ENCODE data around the gene SWAP70. TPM values are rescaled to one million over a fixed set of nuclear protein-coding genes. Genes with fewer than 3 reads are reported as not detected.

SWAP70 gene
- total and polyA plus RNA-seq, 10 of the 15 experiments (the other 5 are each of a cell fraction or from before 2014, with no cell fraction given), result 20.6 to 62.4 (median 41.7) TPM

DNA sequence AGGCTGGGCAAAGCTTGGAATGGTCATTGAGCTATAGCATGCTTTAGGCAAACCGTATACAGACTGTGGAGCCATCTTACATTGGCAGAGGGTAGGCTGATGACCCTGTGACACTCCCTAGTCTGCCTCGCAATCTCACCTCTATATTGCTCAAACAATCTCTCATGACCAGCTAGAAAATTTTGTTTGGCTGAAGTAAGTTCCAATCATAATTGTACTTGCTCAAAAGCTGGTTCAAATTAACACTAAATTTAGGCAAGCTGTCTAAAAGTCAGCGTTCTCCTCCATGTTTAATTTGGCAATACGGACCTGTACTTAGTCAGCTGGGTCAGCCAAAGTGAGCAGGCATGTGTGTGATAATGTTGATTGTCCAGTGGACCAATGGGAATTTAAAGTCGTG lies 133.0 kb downstream of the SWAP70 start:
- Histone ChIP-seq H3K9ac (ENCODE audit: control insufficient read depth, insufficient read depth, low read length) (no peak overlapping the region), H3K79me2 (ENCODE audit: control insufficient read depth, insufficient read depth, low read length) (no peaks in the 10 kb centered on the region), H3K36me3 (ENCODE audit: control insufficient read depth in 2 of 2, insufficient read depth in 2 of 2, low read length in 1 of 2) (no peaks in the 10 kb centered on the region), H3K4me2 (ENCODE audit: control insufficient read depth, insufficient read depth) (no peak overlapping the region), H3K4me3 (no peak overlapping the region), H3K4me1 (ENCODE audit: control insufficient read depth, insufficient read depth, low read length) (no peaks in the 10 kb centered on the region), H3K27ac (ENCODE audit: control insufficient read depth, insufficient read depth) (no peak overlapping the region), H3K27me3 (replicated peaks in 1 of 2; ENCODE audit: control insufficient read depth in 2 of 2, insufficient read depth in 2 of 2, low read length in 1 of 2) (no peaks in the 10 kb centered on the region), H3K9me3 (replicated peaks; ENCODE audit: control insufficient read depth, insufficient read depth, low read length) (no peaks in the 10 kb centered on the region), H2AFZ (ENCODE audit: control insufficient read depth, low read depth, low read length) (no peak overlapping the region), H4K20me1 (ENCODE audit: control insufficient read depth, insufficient read depth) (no peaks in the 10 kb centered on the region)
- POLR2A ChIA-PET, result interaction anchor here (0.5 kb wide), 1 partner anchor 64 kb away, joined by 6 read pairs; no protein-coding TSS in a partner anchor
- no TSS peak for BruUV-seq (replicated peaks)
- ATAC-seq (no peak), FAIRE-seq (no peak), DNase-seq (ENCODE audit: low read depth, low spot score) (no peak)
- SMC1A ChIA-PET (ENCODE audit: uncharacterized antibody, unreplicated experiment), result interaction anchor here (1.0 kb wide), 1 partner anchor 10 kb away, joined by 4 read pairs; no protein-coding TSS in a partner anchor
- WGBS (ENCODE audit: insufficient coverage, insufficient replicate concordance, low lambda C conversion rate, missing lambda C conversion rate), result 97% methylated on average over 5 of the region's 5 CpGs
- intact Hi-C loops (cut with micrococcal nuclease; ENCODE audit: unreplicated experiment) (no loop called here), in situ Hi-C loops (cut with MboI) (no loop called here)
- CTCF ChIA-PET, result interaction anchor here (1.0 to 1.3 kb wide), 2 partner anchors 11 to 49 kb away, joined by 3 to 4 read pairs; no protein-coding TSS in a partner anchor
- no peak for TF ChIP-seq RAD21 (IDR thresholded peaks at IDR 0.05; ENCODE audit: insufficient read depth, low read depth, low read length)
- no peak for TF ChIP-seq BHLHE40 (IDR thresholded peaks at IDR 0.05; ENCODE audit: borderline replicate concordance in 1 of 2, low read depth in 2 of 2, low read length in 1 of 2)
- no peak for TF ChIP-seq SMAD1 (IDR thresholded peaks at IDR 0.05; ENCODE audit: low read depth, partially characterized antibody)
- TF ChIP-seq EGR1 (IDR thresholded peaks at IDR 0.05; ENCODE audit: borderline replicate concordance in 1 of 2, low read depth in 2 of 2, low read length in 2 of 2), result no peak
- TF ChIP-seq CBX5 (IDR thresholded peaks at IDR 0.05; ENCODE audit: low read depth), result no peak
- TF ChIP-seq POLR2A (IDR thresholded peaks at IDR 0.05; ENCODE audit: low read depth, low read length), result no peak
- TF ChIP-seq ETV6 (conservative IDR thresholded peaks at IDR 0.05 in 1 of 2, IDR thresholded peaks at IDR 0.05 in 1 of 2; ENCODE audit: borderline replicate concordance in 1 of 2, low read depth in 1 of 2), result no peak
- no peak for TF ChIP-seq PAX8 (IDR thresholded peaks at IDR 0.05)
- no peak for TF ChIP-seq IKZF1 (conservative IDR thresholded peaks at IDR 0.05)
- no peak for TF ChIP-seq ATF7 (IDR thresholded peaks at IDR 0.05; ENCODE audit: low read depth)
- TF ChIP-seq FOXK2 (IDR thresholded peaks at IDR 0.05), result no peak
- TF ChIP-seq, protein P1, sequence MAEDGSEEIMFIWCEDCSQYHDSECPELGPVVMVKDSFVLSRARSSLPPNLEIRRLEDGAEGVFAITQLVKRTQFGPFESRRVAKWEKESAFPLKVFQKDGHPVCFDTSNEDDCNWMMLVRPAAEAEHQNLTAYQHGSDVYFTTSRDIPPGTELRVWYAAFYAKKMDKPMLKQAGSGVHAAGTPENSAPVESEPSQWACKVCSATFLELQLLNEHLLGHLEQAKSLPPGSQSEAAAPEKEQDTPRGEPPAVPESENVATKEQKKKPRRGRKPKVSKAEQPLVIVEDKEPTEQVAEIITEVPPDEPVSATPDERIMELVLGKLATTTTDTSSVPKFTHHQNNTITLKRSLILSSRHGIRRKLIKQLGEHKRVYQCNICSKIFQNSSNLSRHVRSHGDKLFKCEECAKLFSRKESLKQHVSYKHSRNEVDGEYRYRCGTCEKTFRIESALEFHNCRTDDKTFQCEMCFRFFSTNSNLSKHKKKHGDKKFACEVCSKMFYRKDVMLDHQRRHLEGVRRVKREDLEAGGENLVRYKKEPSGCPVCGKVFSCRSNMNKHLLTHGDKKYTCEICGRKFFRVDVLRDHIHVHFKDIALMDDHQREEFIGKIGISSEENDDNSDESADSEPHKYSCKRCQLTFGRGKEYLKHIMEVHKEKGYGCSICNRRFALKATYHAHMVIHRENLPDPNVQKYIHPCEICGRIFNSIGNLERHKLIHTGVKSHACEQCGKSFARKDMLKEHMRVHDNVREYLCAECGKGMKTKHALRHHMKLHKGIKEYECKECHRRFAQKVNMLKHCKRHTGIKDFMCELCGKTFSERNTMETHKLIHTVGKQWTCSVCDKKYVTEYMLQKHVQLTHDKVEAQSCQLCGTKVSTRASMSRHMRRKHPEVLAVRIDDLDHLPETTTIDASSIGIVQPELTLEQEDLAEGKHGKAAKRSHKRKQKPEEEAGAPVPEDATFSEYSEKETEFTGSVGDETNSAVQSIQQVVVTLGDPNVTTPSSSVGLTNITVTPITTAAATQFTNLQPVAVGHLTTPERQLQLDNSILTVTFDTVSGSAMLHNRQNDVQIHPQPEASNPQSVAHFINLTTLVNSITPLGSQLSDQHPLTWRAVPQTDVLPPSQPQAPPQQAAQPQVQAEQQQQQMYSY (CRISPR knock-in tag; IDR thresholded peaks at IDR 0.05), result no peak
- TF ChIP-seq, protein P2, sequence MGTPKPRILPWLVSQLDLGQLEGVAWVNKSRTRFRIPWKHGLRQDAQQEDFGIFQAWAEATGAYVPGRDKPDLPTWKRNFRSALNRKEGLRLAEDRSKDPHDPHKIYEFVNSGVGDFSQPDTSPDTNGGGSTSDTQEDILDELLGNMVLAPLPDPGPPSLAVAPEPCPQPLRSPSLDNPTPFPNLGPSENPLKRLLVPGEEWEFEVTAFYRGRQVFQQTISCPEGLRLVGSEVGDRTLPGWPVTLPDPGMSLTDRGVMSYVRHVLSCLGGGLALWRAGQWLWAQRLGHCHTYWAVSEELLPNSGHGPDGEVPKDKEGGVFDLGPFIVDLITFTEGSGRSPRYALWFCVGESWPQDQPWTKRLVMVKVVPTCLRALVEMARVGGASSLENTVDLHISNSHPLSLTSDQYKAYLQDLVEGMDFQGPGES (IDR thresholded peaks at IDR 0.05), result no peak
- RAD21 ChIA-PET (ENCODE audit: unreplicated experiment), result interaction anchor here (0.7 kb wide), 1 partner anchor 1440 kb away, joined by 3 read pairs; no protein-coding TSS in a partner anchor

Data from GM12878 (cell line).